ENCODE data around the gene TAC4.

TAC4 gene

GRCh38 chr17:49851387-49852291 lies 3.8 kb upstream of the TAC4 start:
- Histone ChIP-seq H3F3A (ENCODE audit: control insufficient read depth, insufficient read depth) (no peaks in the 10 kb centered on the region), H3K27ac (ENCODE audit: low read depth, low read length) (no peak overlapping the region), H3K27me3 (ENCODE audit: control insufficient read depth, low read length) (peaks cover 57% of the 10 kb centered on the region), H3K36me3 (ENCODE audit: control insufficient read depth, low read length) (no peaks in the 10 kb centered on the region), H4K20me1 (ENCODE audit: control insufficient read depth, insufficient read depth, low read depth, low read length) (no peaks in the 10 kb centered on the region), H3K4me2 (ENCODE audit: low read length) (peak overlapping the region; percentile 69), H3K9me3 (ENCODE audit: control insufficient read depth, insufficient read depth, low read length) (no peaks in the 10 kb centered on the region), H3K79me2 (ENCODE audit: control insufficient read depth, low read length) (no peaks in the 10 kb centered on the region), H3K4me1 (ENCODE audit: control insufficient read depth, low read length) (peaks cover 6% of the 10 kb centered on the region), H3K4me3 (ENCODE audit: low read length) (peak overlapping the region; percentile 65), H3K9me2 (replicated peaks; ENCODE audit: control insufficient read depth, low read length) (no peaks in the 10 kb centered on the region)
- TF ChIP-seq CTCF (IDR thresholded peaks at IDR 0.05; ENCODE audit: low read depth, low read length, poor library complexity, severe bottlenecking), result peak; percentile 88
- TF ChIP-seq EZH2phosphoT487 (IDR thresholded peaks at IDR 0.05; ENCODE audit: borderline replicate concordance, low read length), result no peak

GRCh38 chr17:49850772-49851386 lies 3.0 kb upstream of the TAC4 start:
- Histone ChIP-seq H3K4me1 (ENCODE audit: control insufficient read depth, low read length) (peaks cover 6% of the 10 kb centered on the region), H3K4me2 (ENCODE audit: low read length) (peak overlapping the region; percentile 69; the same call in 1 of the 2 replicates), H3K27me3 (ENCODE audit: control insufficient read depth, low read length) (peaks cover 57% of the 10 kb centered on the region), H3K79me2 (ENCODE audit: control insufficient read depth, low read length) (no peaks in the 10 kb centered on the region), H3K9me3 (ENCODE audit: control insufficient read depth, insufficient read depth, low read length) (no peaks in the 10 kb centered on the region), H3K4me3 (ENCODE audit: low read length) (peak overlapping the region; percentile 65), H3K36me3 (ENCODE audit: control insufficient read depth, low read length) (no peaks in the 10 kb centered on the region), H3K9me2 (replicated peaks; ENCODE audit: control insufficient read depth, low read length) (no peaks in the 10 kb centered on the region), H4K20me1 (ENCODE audit: control insufficient read depth, insufficient read depth, low read depth, low read length) (no peaks in the 10 kb centered on the region), H3K27ac (ENCODE audit: low read depth, low read length) (no peak overlapping the region), H3F3A (ENCODE audit: control insufficient read depth, insufficient read depth) (no peaks in the 10 kb centered on the region)
- TF ChIP-seq EZH2phosphoT487 (IDR thresholded peaks at IDR 0.05; ENCODE audit: borderline replicate concordance, low read length) (peak; percentile 91; the same call in 1 of the 2 replicates), CTCF (IDR thresholded peaks at IDR 0.05; ENCODE audit: low read depth, low read length, poor library complexity, severe bottlenecking) (no peak)

GRCh38 chr17:49850218-49850610 lies 2.3 kb upstream of the TAC4 start:
- Histone ChIP-seq H3K27me3 (ENCODE audit: control insufficient read depth, low read length) (peaks cover 57% of the 10 kb centered on the region), H3K79me2 (ENCODE audit: control insufficient read depth, low read length) (no peaks in the 10 kb centered on the region), H3K4me2 (ENCODE audit: low read length) (no peak overlapping the region), H3K4me1 (ENCODE audit: control insufficient read depth, low read length) (peaks cover 6% of the 10 kb centered on the region), H3K36me3 (ENCODE audit: control insufficient read depth, low read length) (no peaks in the 10 kb centered on the region), H3K9me3 (ENCODE audit: control insufficient read depth, insufficient read depth, low read length) (no peaks in the 10 kb centered on the region), H3K27ac (ENCODE audit: low read depth, low read length) (no peak overlapping the region), H3K9me2 (replicated peaks; ENCODE audit: control insufficient read depth, low read length) (no peaks in the 10 kb centered on the region), H3F3A (ENCODE audit: control insufficient read depth, insufficient read depth) (no peaks in the 10 kb centered on the region), H4K20me1 (ENCODE audit: control insufficient read depth, insufficient read depth, low read depth, low read length) (no peaks in the 10 kb centered on the region), H3K4me3 (ENCODE audit: low read length) (no peak overlapping the region)
- TF ChIP-seq EZH2phosphoT487 (IDR thresholded peaks at IDR 0.05; ENCODE audit: borderline replicate concordance, low read length), result no peak
- TF ChIP-seq CTCF (IDR thresholded peaks at IDR 0.05; ENCODE audit: low read depth, low read length, poor library complexity, severe bottlenecking), result no peak
